HepG2 (cell line): ENCODE data around the gene ERCC6. TPM values are rescaled to one million over a fixed set of nuclear protein-coding genes. Genes with fewer than 3 reads are reported as not detected.

Experiments
- ATAC-seq: fragments of 200-7000 bp; cut with Tn5 transposase; 3 replicates; pipeline ENCODE4 v1.9.1; 2020; ENCODE audit warnings: mild to moderate bottlenecking, moderate library complexity
- BruUV-seq: library from RNA; stranded (reverse); fragments of 400-500 nt; replicated peaks from 2 replicates; lab custom pipeline; 2021; lab: Mats Ljungman, UMichigan
- CTCF ChIA-PET: fragments of 300-600 bp; formaldehyde crosslinking; extraction: SDS; loops from one replicate; lab custom pipeline; 2021; ENCODE audit warnings: low total read pairs, inconsistent platforms, low intra/inter-chr PET ratio; lab: Yijun Ruan, JAX
- POLR2A ChIA-PET: fragments of 350-600 bp; sonication (Branson Sonifier 250); formaldehyde crosslinking; loops from one replicate; lab custom pipeline; 2020; ENCODE audit warnings: antibody characterized with exemption, inconsistent platforms; lab: Yijun Ruan, JAX
- DNase-seq: peaks from one replicate; pipeline ENCODE4 v3.0.0-alpha.2; 2015; ENCODE audit warnings: low spot score
- FAIRE-seq: peaks from 3 replicates; lab custom pipeline; 2011; peaks lifted over from hg19 to GRCh38; lab: Jason Lieb, UNC
- H2AFZ ChIP-seq: one replicate; pipeline ENCODE4 v1.6.1; 2011; ENCODE audit warnings: low read length, inconsistent platforms
- H3K27ac ChIP-seq: fragments of 300-600 bp; 3 replicates; pipeline ENCODE4 v1.8.0; 2011; ENCODE audit warnings: mixed run types, mild to moderate bottlenecking, mixed read lengths, low read length, inconsistent platforms; ENCODE audit not compliant: insufficient read depth; ENCODE audit errors: extremely low read length
- H3K27me3 ChIP-seq, 2 experiments: fragments of 200-600 bp in 1 of 2; 2 replicates in 1 of 2; 3 replicates in 1 of 2; pipeline versions ENCODE4 v1.6.0 to v1.8.0; 2011; ENCODE audit warnings: low read length in 2 of 2, mild to moderate bottlenecking in 2 of 2, moderate library complexity in 2 of 2, inconsistent platforms in 1 of 2; ENCODE audit not compliant: insufficient read depth in 2 of 2, control insufficient read depth in 1 of 2
- H3K36me3 ChIP-seq, 2 experiments: fragments of 200-600 bp in 1 of 2; replicated peaks in 1 of 2; 2 replicates in 1 of 2; 3 replicates in 1 of 2; pipeline versions ENCODE4 v1.5.1 to v1.8.0; 2011; ENCODE audit warnings: low read length in 2 of 2, inconsistent platforms in 1 of 2; ENCODE audit not compliant: insufficient read depth in 2 of 2, control insufficient read depth in 1 of 2
- H3K4me1 ChIP-seq: 2 replicates; pipeline ENCODE4 v1.5.1; 2012; ENCODE audit warnings: low read length, inconsistent platforms; ENCODE audit not compliant: insufficient read depth
- H3K4me2 ChIP-seq: 2 replicates; pipeline ENCODE4 v1.6.0; 2011; ENCODE audit warnings: low read depth, low read length, inconsistent platforms
- H3K4me3 ChIP-seq, 3 experiments: fragments of 200-600 bp in 1 of 3; sonication (generic), shearing (Covaris generic) in 1 of 3; replicated peaks in 1 of 3; 2 replicates each; pipeline ENCODE4 v1.5.1; 2011 to 2016; ENCODE audit warnings: low read length in 3 of 3, inconsistent platforms in 2 of 3, low read depth in 2 of 3, mild to moderate bottlenecking in 2 of 3, control low read depth in 1 of 3, mixed read lengths in 1 of 3; ENCODE audit not compliant: insufficient read depth in 1 of 3
- H3K79me2 ChIP-seq: one replicate; pipeline ENCODE4 v1.6.1; 2011; ENCODE audit warnings: low read length, inconsistent platforms; ENCODE audit not compliant: insufficient read depth
- H3K9ac ChIP-seq: 2 replicates; pipeline ENCODE4 v1.6.0; 2011; ENCODE audit warnings: mild to moderate bottlenecking, low read depth, low read length, inconsistent platforms; ENCODE audit not compliant: insufficient read depth
- H3K9me3 ChIP-seq: 2 replicates; pipeline ENCODE4 v1.5.1; 2012; ENCODE audit warnings: mild to moderate bottlenecking, low read length
- H4K20me1 ChIP-seq: 2 replicates; pipeline ENCODE4 v1.6.0; 2011; ENCODE audit warnings: inconsistent platforms, mild to moderate bottlenecking, low read length, moderate library complexity; ENCODE audit not compliant: insufficient read depth
- ATF1 ChIP-seq: IDR thresholded peaks from 2 replicates; pipeline ENCODE4 v1.6.1; 2016; ENCODE audit warnings: mild to moderate bottlenecking, control low read depth
- KAT8 ChIP-seq: IDR thresholded peaks from 2 replicates; pipeline ENCODE4 v1.6.1; 2016; ENCODE audit warnings: missing genetic modification reagents, missing compliant biosample characterization
- NRL ChIP-seq: sonication (generic); formaldehyde crosslinking; IDR thresholded peaks from 2 replicates; pipeline ENCODE4 v1.5.0; 2020; ENCODE audit warnings: missing genetic modification reagents, mild to moderate bottlenecking, moderate library complexity, borderline replicate concordance
- PHB2 ChIP-seq: fragments of 450-650 bp; IDR thresholded peaks from 2 replicates; pipeline ENCODE4 v1.6.1; 2018; ENCODE audit not compliant: partially characterized antibody
- RORA ChIP-seq: sonication (generic); formaldehyde crosslinking; IDR thresholded peaks from 2 replicates; pipeline ENCODE4 v1.5.0; 2020; ENCODE audit warnings: mild to moderate bottlenecking, missing genetic modification reagents, moderate library complexity
- ZNF280D ChIP-seq: sonication (generic); formaldehyde crosslinking; IDR thresholded peaks from 2 replicates; pipeline ENCODE4 v1.5.1; 2020; ENCODE audit warnings: mild to moderate bottlenecking, missing genetic modification reagents
- ZNF513 ChIP-seq: sonication (generic); formaldehyde crosslinking; conservative IDR thresholded peaks from 2 replicates; pipeline ENCODE4 v1.5.0; 2020; ENCODE audit warnings: missing genetic modification reagents
- ZNF549 ChIP-seq: sonication (generic); formaldehyde crosslinking; IDR thresholded peaks from 2 replicates; pipeline ENCODE4 v1.5.0; 2020; ENCODE audit warnings: missing genetic modification reagents
- ZNF768 ChIP-seq: sonication (generic); formaldehyde crosslinking; IDR thresholded peaks from 2 replicates; pipeline ENCODE4 v1.4.0; 2020; ENCODE audit warnings: missing genetic modification reagents
- WGBS: methylation state at CpG from one replicate; pipeline ENCODE4 v1.1.6; 2017; ENCODE audit warnings: low lambda C conversion rate; 5-methylcytosine and 5-hydroxymethylcytosine counted together
- in situ Hi-C: cut with HindIII; loops from 2 replicates; pipeline ENCODE4 v1.10.0; 2017; ENCODE audit warnings: low pct_unique_long_range_greater_than_20kb; ENCODE audit not compliant: extremely low pct_ligation_motif_present
- intact Hi-C: fragments of 100-400 bp; cut with micrococcal nuclease; formaldehyde crosslinking; loops from one replicate; pipeline ENCODE4 v1.10.0; 2022; ENCODE audit not compliant: unreplicated experiment
- polyA plus RNA-seq, 8 experiments: library from polyadenylated mRNA; depleted of rRNA in 3 of 8; stranded (reverse) in 7 of 8; unstranded in 1 of 8; fragments of >200 nt; fragmentation: Illumina TruSeq in 4 of 8; extraction: Trizol in 4 of 8; gene quantifications; 2 replicates each; pipeline versions ENCODE4 v1.2.1 to v1.2.3, GENCODE V29; 2011 to 2016; ENCODE audit warnings: low read depth in 4 of 8, missing spikeins in 1 of 8, mixed read lengths in 1 of 8; ENCODE audit not compliant: insufficient read depth in 1 of 8
- total RNA-seq, 5 experiments: library from RNA; depleted of rRNA; stranded (reverse); fragments of >200 nt; fragmentation: Illumina TruSeq; extraction: Trizol; gene quantifications; 2 replicates each; pipeline ENCODE4 v1.2.3, GENCODE V29; 2016; ENCODE audit warnings: low read depth in 1 of 5
- TF ChIP-seq, protein P1 (sequence below): sonication (generic); formaldehyde crosslinking; IDR thresholded peaks from 2 replicates; pipeline ENCODE4 v1.5.0; 2020; ENCODE audit warnings: mild to moderate bottlenecking, missing genetic modification reagents
- TF ChIP-seq, protein P2 (sequence below): IDR thresholded peaks from 2 replicates; pipeline ENCODE4 v1.6.1; 2016
- TF ChIP-seq, protein P3 (sequence below), 2 experiments: sonication (generic) in 1 of 2; formaldehyde crosslinking in 1 of 2; IDR thresholded peaks; 2 replicates each; pipeline versions ENCODE4 v1.5.1 to v1.6.1; 2011 to 2020; ENCODE audit warnings: borderline replicate concordance in 1 of 2, low read depth in 1 of 2, low read length in 1 of 2, mild to moderate bottlenecking in 1 of 2, missing genetic modification reagents in 1 of 2, moderate library complexity in 1 of 2
- TF ChIP-seq, protein P4 (sequence below): sonication (generic); IDR thresholded peaks from 2 replicates; pipeline ENCODE4 v1.6.1; 2016; ENCODE audit warnings: low read depth, borderline replicate concordance

ERCC6 gene
- total and polyA plus RNA-seq, 2 of the 13 experiments (the other 11 are each of a cell fraction or from before 2014, with no cell fraction given), result 5.1 to 9.8 TPM

DNA sequence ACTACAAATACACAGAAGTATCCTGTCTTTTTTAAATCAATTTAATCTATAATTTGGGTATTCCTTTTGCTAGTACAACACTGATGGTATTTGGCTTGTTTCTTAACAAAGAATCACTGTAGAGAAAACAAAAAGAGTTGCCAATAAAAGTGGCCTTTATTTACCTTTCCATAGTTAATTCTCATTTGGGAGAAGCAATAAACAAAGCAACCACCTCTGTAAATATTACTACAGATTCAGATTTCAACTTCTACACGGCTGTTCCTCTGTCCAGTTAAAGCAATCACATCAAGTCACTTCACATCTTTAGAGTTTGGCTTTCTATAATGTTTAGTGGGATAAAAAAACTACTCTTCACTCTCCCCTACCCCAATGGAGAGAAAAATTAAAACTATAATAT is 34.4 kb downstream of the ERCC6 start:
- no peak overlapping the region for H3K9ac ChIP-seq
- 73% methylated on average over 1 of the region's 1 CpG for WGBS
- peaks cover 0 to 5% of the 10 kb centered on the region in 2 experiments; a peak in 2 of 5 replicates for H3K36me3 ChIP-seq
- in situ Hi-C loops (no loop called here), intact Hi-C loops (no loop called here)
- TF ChIP-seq ATF1 (no peak), RORA (CRISPR knock-in tag) (no peak), ZNF549 (CRISPR knock-in tag) (no peak), NRL (no peak), ZNF280D (CRISPR knock-in tag) (no peak), ZNF768 (CRISPR knock-in tag) (no peak), ZNF513 (no peak), KAT8 (no peak), PHB2 (no peak)
- TF ChIP-seq, protein P1, sequence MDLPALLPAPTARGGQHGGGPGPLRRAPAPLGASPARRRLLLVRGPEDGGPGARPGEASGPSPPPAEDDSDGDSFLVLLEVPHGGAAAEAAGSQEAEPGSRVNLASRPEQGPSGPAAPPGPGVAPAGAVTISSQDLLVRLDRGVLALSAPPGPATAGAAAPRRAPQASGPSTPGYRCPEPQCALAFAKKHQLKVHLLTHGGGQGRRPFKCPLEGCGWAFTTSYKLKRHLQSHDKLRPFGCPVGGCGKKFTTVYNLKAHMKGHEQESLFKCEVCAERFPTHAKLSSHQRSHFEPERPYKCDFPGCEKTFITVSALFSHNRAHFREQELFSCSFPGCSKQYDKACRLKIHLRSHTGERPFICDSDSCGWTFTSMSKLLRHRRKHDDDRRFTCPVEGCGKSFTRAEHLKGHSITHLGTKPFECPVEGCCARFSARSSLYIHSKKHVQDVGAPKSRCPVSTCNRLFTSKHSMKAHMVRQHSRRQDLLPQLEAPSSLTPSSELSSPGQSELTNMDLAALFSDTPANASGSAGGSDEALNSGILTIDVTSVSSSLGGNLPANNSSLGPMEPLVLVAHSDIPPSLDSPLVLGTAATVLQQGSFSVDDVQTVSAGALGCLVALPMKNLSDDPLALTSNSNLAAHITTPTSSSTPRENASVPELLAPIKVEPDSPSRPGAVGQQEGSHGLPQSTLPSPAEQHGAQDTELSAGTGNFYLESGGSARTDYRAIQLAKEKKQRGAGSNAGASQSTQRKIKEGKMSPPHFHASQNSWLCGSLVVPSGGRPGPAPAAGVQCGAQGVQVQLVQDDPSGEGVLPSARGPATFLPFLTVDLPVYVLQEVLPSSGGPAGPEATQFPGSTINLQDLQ, result no peak
- TF ChIP-seq, protein P2, sequence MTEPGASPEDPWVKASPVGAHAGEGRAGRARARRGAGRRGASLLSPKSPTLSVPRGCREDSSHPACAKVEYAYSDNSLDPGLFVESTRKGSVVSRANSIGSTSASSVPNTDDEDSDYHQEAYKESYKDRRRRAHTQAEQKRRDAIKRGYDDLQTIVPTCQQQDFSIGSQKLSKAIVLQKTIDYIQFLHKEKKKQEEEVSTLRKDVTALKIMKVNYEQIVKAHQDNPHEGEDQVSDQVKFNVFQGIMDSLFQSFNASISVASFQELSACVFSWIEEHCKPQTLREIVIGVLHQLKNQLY (CRISPR knock-in tag), result no peak
- TF ChIP-seq, protein P3, sequence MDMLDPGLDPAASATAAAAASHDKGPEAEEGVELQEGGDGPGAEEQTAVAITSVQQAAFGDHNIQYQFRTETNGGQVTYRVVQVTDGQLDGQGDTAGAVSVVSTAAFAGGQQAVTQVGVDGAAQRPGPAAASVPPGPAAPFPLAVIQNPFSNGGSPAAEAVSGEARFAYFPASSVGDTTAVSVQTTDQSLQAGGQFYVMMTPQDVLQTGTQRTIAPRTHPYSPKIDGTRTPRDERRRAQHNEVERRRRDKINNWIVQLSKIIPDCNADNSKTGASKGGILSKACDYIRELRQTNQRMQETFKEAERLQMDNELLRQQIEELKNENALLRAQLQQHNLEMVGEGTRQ (IDR thresholded peaks at IDR 0.05; ENCODE audit: low read depth, low read length), result no peak
- TF ChIP-seq, protein P3 (CRISPR knock-in tag; IDR thresholded peaks at IDR 0.05; ENCODE audit: borderline replicate concordance), result no peak
- TF ChIP-seq, protein P4, sequence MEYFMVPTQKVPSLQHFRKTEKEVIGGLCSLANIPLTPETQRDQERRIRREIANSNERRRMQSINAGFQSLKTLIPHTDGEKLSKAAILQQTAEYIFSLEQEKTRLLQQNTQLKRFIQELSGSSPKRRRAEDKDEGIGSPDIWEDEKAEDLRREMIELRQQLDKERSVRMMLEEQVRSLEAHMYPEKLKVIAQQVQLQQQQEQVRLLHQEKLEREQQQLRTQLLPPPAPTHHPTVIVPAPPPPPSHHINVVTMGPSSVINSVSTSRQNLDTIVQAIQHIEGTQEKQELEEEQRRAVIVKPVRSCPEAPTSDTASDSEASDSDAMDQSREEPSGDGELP, result no peak
- no peaks in the 10 kb centered on the region for H3K79me2 ChIP-seq
- H3K27me3 ChIP-seq, result no peaks in the 10 kb centered on the region; a peak in 1 of 5 replicates
- ChIA-PET CTCF (no interaction called here), POLR2A (no interaction called here)
- H3K4me3 ChIP-seq, result no peak overlapping the region
- no TSS peak for BruUV-seq
- no peaks in the 10 kb centered on the region for H4K20me1 ChIP-seq
- no peaks in the 10 kb centered on the region for H3K4me1 ChIP-seq
- FAIRE-seq (no peak), ATAC-seq (no peak), DNase-seq (no peak)
- no peak overlapping the region for H2AFZ ChIP-seq
- no peaks in the 10 kb centered on the region for H3K9me3 ChIP-seq
- H3K4me2 ChIP-seq, result no peak overlapping the region
- no peak overlapping the region for H3K27ac ChIP-seq
